ENCODE measurements around the gene SLC8A3.

The SLC8A3 gene

GRCh38 chr14:70019695-70020094 is 169.1 kb downstream of the SLC8A3 start:
- no peaks in the 10 kb centered on the region for H3K27me3 ChIP-seq (ENCODE audit: insufficient read depth, low read length, poor library complexity, severe bottlenecking)
- TF ChIP-seq EZH2phosphoT487 (IDR thresholded peaks at IDR 0.05; ENCODE audit: borderline replicate concordance) (no peak), CTCF (conservative IDR thresholded peaks at IDR 0.05; ENCODE audit: low read length) (no peak)
- no peaks in the 10 kb centered on the region for H3K9me3 ChIP-seq (ENCODE audit: insufficient read depth, low read depth, low read length)
- H3K4me2 ChIP-seq (ENCODE audit: low read depth, low read length, poor library complexity, severe bottlenecking): no peak overlapping the region
- H3F3A ChIP-seq (ENCODE audit: low read depth): no peaks in the 10 kb centered on the region
- H3K9ac ChIP-seq (ENCODE audit: low read depth, low read length, poor library complexity, severe bottlenecking): no peak overlapping the region
- no peaks in the 10 kb centered on the region for H3K36me3 ChIP-seq (ENCODE audit: insufficient read depth, low read length)
- H2AFZ ChIP-seq (ENCODE audit: low read length): no peak overlapping the region
- H3K9me2 ChIP-seq (replicated peaks; ENCODE audit: low read depth, low read length): no peaks in the 10 kb centered on the region
- H3K79me2 ChIP-seq (ENCODE audit: insufficient read depth, low read length): no peaks in the 10 kb centered on the region
- no peaks in the 10 kb centered on the region for H4K20me1 ChIP-seq (ENCODE audit: insufficient read depth, low read length, poor library complexity, severe bottlenecking)
- H3K4me3 ChIP-seq (ENCODE audit: low read length, poor library complexity, severe bottlenecking): no peak overlapping the region
- H3K4me1 ChIP-seq (ENCODE audit: insufficient read depth, low read length, poor library complexity, severe bottlenecking): peaks cover 4% of the 10 kb centered on the region

DNA sequence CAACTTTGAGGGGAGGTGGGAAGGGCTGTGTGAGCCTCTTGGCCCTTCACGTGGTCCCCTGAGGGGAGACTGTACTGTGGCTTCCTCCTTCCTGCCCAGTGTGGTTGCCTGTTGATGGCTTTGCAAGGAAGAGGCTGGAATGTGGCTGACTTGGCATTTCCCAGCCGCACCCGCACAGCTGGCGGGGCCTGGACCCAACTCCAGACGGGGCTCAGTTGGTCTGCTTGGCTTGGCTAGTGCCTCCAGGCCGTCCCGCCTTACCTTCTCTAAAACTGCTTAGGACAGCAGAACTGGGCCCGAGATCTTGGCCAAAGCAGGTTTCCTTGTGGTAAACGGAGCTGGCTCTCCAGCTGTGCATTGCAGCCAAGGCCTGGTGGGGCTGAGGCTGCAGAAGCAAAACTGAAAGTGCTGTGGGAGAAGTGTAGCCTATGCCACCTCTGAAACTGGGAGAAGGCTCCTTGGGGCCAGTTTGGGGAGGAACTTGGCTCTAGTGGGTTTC is 170.0 kb downstream of the SLC8A3 start:
- no peaks in the 10 kb centered on the region for H3K9me3 ChIP-seq (ENCODE audit: insufficient read depth, low read depth, low read length)
- H3K4me2 ChIP-seq (ENCODE audit: low read depth, low read length, poor library complexity, severe bottlenecking): peak overlapping the region; percentile 40
- H3K4me1 ChIP-seq (ENCODE audit: insufficient read depth, low read length, poor library complexity, severe bottlenecking): peaks cover 4% of the 10 kb centered on the region
- H3K27me3 ChIP-seq (ENCODE audit: insufficient read depth, low read length, poor library complexity, severe bottlenecking): no peaks in the 10 kb centered on the region
- no peaks in the 10 kb centered on the region for H3F3A ChIP-seq (ENCODE audit: low read depth)
- TF ChIP-seq CTCF (conservative IDR thresholded peaks at IDR 0.05; ENCODE audit: low read length) (no peak), EZH2phosphoT487 (IDR thresholded peaks at IDR 0.05; ENCODE audit: borderline replicate concordance) (no peak)
- no peaks in the 10 kb centered on the region for H3K79me2 ChIP-seq (ENCODE audit: insufficient read depth, low read length)
- H3K9ac ChIP-seq (ENCODE audit: low read depth, low read length, poor library complexity, severe bottlenecking): no peak overlapping the region
- H3K9me2 ChIP-seq (replicated peaks; ENCODE audit: low read depth, low read length): no peaks in the 10 kb centered on the region
- H2AFZ ChIP-seq (ENCODE audit: low read length): 0 out of 2 replicates have a peak overlapping the region, but pooled peaks have one; percentile 22
- no peaks in the 10 kb centered on the region for H3K36me3 ChIP-seq (ENCODE audit: insufficient read depth, low read length)
- no peak overlapping the region for H3K4me3 ChIP-seq (ENCODE audit: low read length, poor library complexity, severe bottlenecking)
- H4K20me1 ChIP-seq (ENCODE audit: insufficient read depth, low read length, poor library complexity, severe bottlenecking): no peaks in the 10 kb centered on the region

GRCh38 chr14:70018230-70018629 is 170.5 kb downstream of the SLC8A3 start:
- Histone ChIP-seq H3K9me3 (ENCODE audit: insufficient read depth, low read depth, low read length) (no peaks in the 10 kb centered on the region), H3K9ac (ENCODE audit: low read depth, low read length, poor library complexity, severe bottlenecking) (no peak overlapping the region), H3K79me2 (ENCODE audit: insufficient read depth, low read length) (no peaks in the 10 kb centered on the region), H2AFZ (ENCODE audit: low read length) (no peak overlapping the region), H3F3A (ENCODE audit: low read depth) (no peaks in the 10 kb centered on the region), H3K4me1 (ENCODE audit: insufficient read depth, low read length, poor library complexity, severe bottlenecking) (peaks cover 4% of the 10 kb centered on the region), H3K9me2 (replicated peaks; ENCODE audit: low read depth, low read length) (no peaks in the 10 kb centered on the region), H4K20me1 (ENCODE audit: insufficient read depth, low read length, poor library complexity, severe bottlenecking) (no peaks in the 10 kb centered on the region), H3K4me3 (ENCODE audit: low read length, poor library complexity, severe bottlenecking) (no peak overlapping the region), H3K4me2 (ENCODE audit: low read depth, low read length, poor library complexity, severe bottlenecking) (peak overlapping the region; percentile 40), H3K27me3 (ENCODE audit: insufficient read depth, low read length, poor library complexity, severe bottlenecking) (no peaks in the 10 kb centered on the region), H3K36me3 (ENCODE audit: insufficient read depth, low read length) (no peaks in the 10 kb centered on the region)
- TF ChIP-seq EZH2phosphoT487 (IDR thresholded peaks at IDR 0.05; ENCODE audit: borderline replicate concordance): no peak

- H2AFZ ChIP-seq (ENCODE audit: low read length): no peak overlapping the region
- H3K4me2 ChIP-seq (ENCODE audit: low read depth, low read length, poor library complexity, severe bottlenecking): no peak overlapping the region
- H3K9ac ChIP-seq (ENCODE audit: low read depth, low read length, poor library complexity, severe bottlenecking): no peak overlapping the region
- H3F3A ChIP-seq (ENCODE audit: low read depth): no peaks in the 10 kb centered on the region
- no peaks in the 10 kb centered on the region for H3K9me3 ChIP-seq (ENCODE audit: insufficient read depth, low read depth, low read length)
- H3K9me2 ChIP-seq (replicated peaks; ENCODE audit: low read depth, low read length): no peaks in the 10 kb centered on the region
- H3K36me3 ChIP-seq (ENCODE audit: insufficient read depth, low read length): no peaks in the 10 kb centered on the region
- H3K4me1 ChIP-seq (ENCODE audit: insufficient read depth, low read length, poor library complexity, severe bottlenecking): peaks cover 4% of the 10 kb centered on the region
- H4K20me1 ChIP-seq (ENCODE audit: insufficient read depth, low read length, poor library complexity, severe bottlenecking): no peaks in the 10 kb centered on the region
- no peak for TF ChIP-seq EZH2phosphoT487 (IDR thresholded peaks at IDR 0.05; ENCODE audit: borderline replicate concordance)
- TF ChIP-seq CTCF (conservative IDR thresholded peaks at IDR 0.05; ENCODE audit: low read length): no peak
- H3K4me3 ChIP-seq (ENCODE audit: low read length, poor library complexity, severe bottlenecking): no peak overlapping the region
- H3K79me2 ChIP-seq (ENCODE audit: insufficient read depth, low read length): no peaks in the 10 kb centered on the region
- H3K27me3 ChIP-seq (ENCODE audit: insufficient read depth, low read length, poor library complexity, severe bottlenecking): no peaks in the 10 kb centered on the region
Measured at GRCh38 chr14:70014406-70015095, 174.2 kb downstream of the SLC8A3 start.

All from Loucy (cell line).